Neural cell (in vitro differentiated cells): ENCODE data around the gene PELI2. TPM values are rescaled to one million over a fixed set of nuclear protein-coding genes. Genes with fewer than 3 reads are reported as not detected.

Source experiments
- H2AFZ ChIP-seq: fragments of 200-600, 300-800 bp; sonication (generic), shearing (Covaris generic); 2 replicates; pipeline ENCODE4 v1.6.0; 2014; ENCODE audit warnings: low read depth, mild to moderate bottlenecking, antibody characterized with exemption, low read length, moderate library complexity
- H3F3A ChIP-seq: fragments of 200-600 bp; shearing (Covaris generic); 2 replicates; pipeline ENCODE4 v1.6.1; 2016; ENCODE audit warnings: mild to moderate bottlenecking, moderate library complexity, mixed read lengths, antibody characterized with exemption, low read length; ENCODE audit not compliant: insufficient read depth, poor library complexity, severe bottlenecking
- H3K27ac ChIP-seq: fragments of 200-600, 300-800 bp; sonication (generic), shearing (Covaris generic); 2 replicates; pipeline ENCODE4 v1.5.1; 2014; ENCODE audit warnings: mild to moderate bottlenecking, low read length, moderate library complexity
- H3K27me3 ChIP-seq: fragments of 300-800, 200-600 bp; sonication (generic), shearing (Covaris generic); 2 replicates; pipeline ENCODE4 v1.6.0; 2014; ENCODE audit warnings: mild to moderate bottlenecking, low read depth, low read length, moderate library complexity; ENCODE audit not compliant: insufficient read depth
- H3K36me3 ChIP-seq: fragments of 300-800, 200-600 bp; sonication (generic), shearing (Covaris generic); 2 replicates; pipeline ENCODE4 v1.5.1; 2014; ENCODE audit warnings: mild to moderate bottlenecking, antibody characterized with exemption, low read length, moderate library complexity; ENCODE audit not compliant: insufficient read depth
- H3K4me2 ChIP-seq: fragments of 300-800, 200-600 bp; sonication (generic), shearing (Covaris generic); 2 replicates; pipeline ENCODE4 v1.6.0; 2014; ENCODE audit warnings: mild to moderate bottlenecking, low read length
- H3K4me3 ChIP-seq: fragments of 300-800, 200-600 bp; sonication (generic), shearing (Covaris generic); 2 replicates; pipeline ENCODE4 v1.5.1; 2014; ENCODE audit warnings: mild to moderate bottlenecking, low read length, moderate library complexity
- H3K79me2 ChIP-seq: fragments of 200-600 bp; shearing (Covaris generic); replicated peaks from 2 replicates; pipeline ENCODE4 v1.6.0; 2014; ENCODE audit warnings: mild to moderate bottlenecking, low read length, moderate library complexity; ENCODE audit not compliant: insufficient read depth
- H3K9ac ChIP-seq: fragments of 300-800, 200-600 bp; sonication (generic), shearing (Covaris generic); 2 replicates; pipeline ENCODE4 v1.6.1; 2016; ENCODE audit warnings: mild to moderate bottlenecking, low read length, mixed read lengths
- H3K9me2 ChIP-seq: fragments of 200-600 bp; shearing (Covaris generic); 2 replicates; pipeline ENCODE4 v1.6.1; 2016; ENCODE audit warnings: mild to moderate bottlenecking, low read length, mixed read lengths; ENCODE audit not compliant: insufficient read depth
- H3K9me3 ChIP-seq: fragments of 200-600, 300-800 bp; sonication (generic), shearing (Covaris generic); 2 replicates; pipeline ENCODE4 v1.6.1; 2016; ENCODE audit warnings: mild to moderate bottlenecking, mixed run types, low read length, moderate library complexity, mixed read lengths
- H4K20me1 ChIP-seq: fragments of 200-600 bp; shearing (Covaris generic); 2 replicates; pipeline ENCODE4 v1.6.1; 2016; ENCODE audit warnings: mild to moderate bottlenecking, mixed run types; ENCODE audit not compliant: insufficient read depth
- EZH2 ChIP-seq: fragments of 200-600, 300-800 bp; shearing (Covaris generic), sonication (generic); IDR thresholded peaks from 2 replicates; pipeline ENCODE4 v1.6.1; 2014; ENCODE audit warnings: antibody characterized with exemption, low read length, borderline replicate concordance, mild to moderate bottlenecking; ENCODE audit not compliant: insufficient read depth, poor library complexity, severe bottlenecking
- MXI1 ChIP-seq: fragments of 450-650 bp; conservative IDR thresholded peaks from 2 replicates; pipeline ENCODE4 v1.6.1; 2014; ENCODE audit warnings: antibody characterized with exemption, mild to moderate bottlenecking; ENCODE audit not compliant: poor library complexity, severe bottlenecking
- RAD21 ChIP-seq: fragments of 450-650 bp; conservative IDR thresholded peaks from 2 replicates; pipeline ENCODE4 v1.6.1; 2014; ENCODE audit warnings: antibody characterized with exemption, mild to moderate bottlenecking, moderate library complexity
- SMC3 ChIP-seq: fragments of 450-650 bp; conservative IDR thresholded peaks from 2 replicates; pipeline ENCODE4 v1.6.1; 2014; ENCODE audit warnings: antibody characterized with exemption, mild to moderate bottlenecking, moderate library complexity; ENCODE audit not compliant: poor library complexity
- TAF1 ChIP-seq: IDR thresholded peaks from 2 replicates; pipeline ENCODE4 v1.6.1; 2012; ENCODE audit warnings: low read depth
- polyA plus RNA-seq: library from polyadenylated mRNA; depleted of rRNA; stranded (reverse); fragments of >200 nt; gene quantifications from 2 replicates; pipeline ENCODE4 v1.2.3, GENCODE V29; 2014
- TF ChIP-seq, protein P1 (sequence below): IDR thresholded peaks from 2 replicates; pipeline ENCODE4 v1.6.1; 2012; ENCODE audit warnings: borderline replicate concordance
- TF ChIP-seq, protein P2 (sequence below): fragments of 450-650 bp; IDR thresholded peaks from 2 replicates; pipeline ENCODE4 v1.5.1; 2014; ENCODE audit warnings: antibody characterized with exemption, mild to moderate bottlenecking, moderate library complexity; ENCODE audit not compliant: poor library complexity, severe bottlenecking

PELI2 gene
- polyA plus RNA-seq, 1 donor from 2014 or later, result 5.3 TPM

DNA sequence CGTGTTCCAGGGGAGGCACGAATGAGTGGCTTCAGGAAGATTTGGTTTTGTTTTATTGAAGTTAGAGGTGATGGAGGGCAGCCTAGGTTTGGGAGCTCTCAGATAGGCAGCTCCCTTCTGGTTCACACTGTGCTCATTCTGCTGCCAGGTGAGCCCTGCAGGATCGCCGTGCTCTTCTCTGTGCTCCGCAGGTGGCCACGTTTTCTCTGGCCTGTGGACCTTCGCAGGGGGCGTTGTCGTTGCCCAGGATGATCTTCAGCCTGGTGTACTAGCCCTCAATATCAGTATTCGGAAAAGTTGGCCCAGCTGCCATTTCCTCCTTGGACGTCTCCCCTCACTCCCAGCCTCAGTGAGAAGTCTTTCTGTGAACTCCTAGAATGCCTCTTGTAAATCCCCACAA is 69.5 kb downstream of the PELI2 start:
- no peak overlapping the region for H3K4me3 ChIP-seq
- H3K9me3 ChIP-seq, result no peaks in the 10 kb centered on the region
- TF ChIP-seq EZH2 (no peak), MXI1 (no peak), RAD21 (no peak), TAF1 (no peak), SMC3 (no peak)
- TF ChIP-seq, protein P1, sequence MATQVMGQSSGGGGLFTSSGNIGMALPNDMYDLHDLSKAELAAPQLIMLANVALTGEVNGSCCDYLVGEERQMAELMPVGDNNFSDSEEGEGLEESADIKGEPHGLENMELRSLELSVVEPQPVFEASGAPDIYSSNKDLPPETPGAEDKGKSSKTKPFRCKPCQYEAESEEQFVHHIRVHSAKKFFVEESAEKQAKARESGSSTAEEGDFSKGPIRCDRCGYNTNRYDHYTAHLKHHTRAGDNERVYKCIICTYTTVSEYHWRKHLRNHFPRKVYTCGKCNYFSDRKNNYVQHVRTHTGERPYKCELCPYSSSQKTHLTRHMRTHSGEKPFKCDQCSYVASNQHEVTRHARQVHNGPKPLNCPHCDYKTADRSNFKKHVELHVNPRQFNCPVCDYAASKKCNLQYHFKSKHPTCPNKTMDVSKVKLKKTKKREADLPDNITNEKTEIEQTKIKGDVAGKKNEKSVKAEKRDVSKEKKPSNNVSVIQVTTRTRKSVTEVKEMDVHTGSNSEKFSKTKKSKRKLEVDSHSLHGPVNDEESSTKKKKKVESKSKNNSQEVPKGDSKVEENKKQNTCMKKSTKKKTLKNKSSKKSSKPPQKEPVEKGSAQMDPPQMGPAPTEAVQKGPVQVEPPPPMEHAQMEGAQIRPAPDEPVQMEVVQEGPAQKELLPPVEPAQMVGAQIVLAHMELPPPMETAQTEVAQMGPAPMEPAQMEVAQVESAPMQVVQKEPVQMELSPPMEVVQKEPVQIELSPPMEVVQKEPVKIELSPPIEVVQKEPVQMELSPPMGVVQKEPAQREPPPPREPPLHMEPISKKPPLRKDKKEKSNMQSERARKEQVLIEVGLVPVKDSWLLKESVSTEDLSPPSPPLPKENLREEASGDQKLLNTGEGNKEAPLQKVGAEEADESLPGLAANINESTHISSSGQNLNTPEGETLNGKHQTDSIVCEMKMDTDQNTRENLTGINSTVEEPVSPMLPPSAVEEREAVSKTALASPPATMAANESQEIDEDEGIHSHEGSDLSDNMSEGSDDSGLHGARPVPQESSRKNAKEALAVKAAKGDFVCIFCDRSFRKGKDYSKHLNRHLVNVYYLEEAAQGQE, result no peak
- TF ChIP-seq, protein P2, sequence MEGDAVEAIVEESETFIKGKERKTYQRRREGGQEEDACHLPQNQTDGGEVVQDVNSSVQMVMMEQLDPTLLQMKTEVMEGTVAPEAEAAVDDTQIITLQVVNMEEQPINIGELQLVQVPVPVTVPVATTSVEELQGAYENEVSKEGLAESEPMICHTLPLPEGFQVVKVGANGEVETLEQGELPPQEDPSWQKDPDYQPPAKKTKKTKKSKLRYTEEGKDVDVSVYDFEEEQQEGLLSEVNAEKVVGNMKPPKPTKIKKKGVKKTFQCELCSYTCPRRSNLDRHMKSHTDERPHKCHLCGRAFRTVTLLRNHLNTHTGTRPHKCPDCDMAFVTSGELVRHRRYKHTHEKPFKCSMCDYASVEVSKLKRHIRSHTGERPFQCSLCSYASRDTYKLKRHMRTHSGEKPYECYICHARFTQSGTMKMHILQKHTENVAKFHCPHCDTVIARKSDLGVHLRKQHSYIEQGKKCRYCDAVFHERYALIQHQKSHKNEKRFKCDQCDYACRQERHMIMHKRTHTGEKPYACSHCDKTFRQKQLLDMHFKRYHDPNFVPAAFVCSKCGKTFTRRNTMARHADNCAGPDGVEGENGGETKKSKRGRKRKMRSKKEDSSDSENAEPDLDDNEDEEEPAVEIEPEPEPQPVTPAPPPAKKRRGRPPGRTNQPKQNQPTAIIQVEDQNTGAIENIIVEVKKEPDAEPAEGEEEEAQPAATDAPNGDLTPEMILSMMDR, result no peak
- H3K4me2 ChIP-seq, result no peak overlapping the region
- H3K27ac ChIP-seq, result no peak overlapping the region
- H3F3A ChIP-seq, result no peaks in the 10 kb centered on the region
- no peak overlapping the region for H2AFZ ChIP-seq
- H3K9me2 ChIP-seq, result no peaks in the 10 kb centered on the region
- H3K9ac ChIP-seq, result no peak overlapping the region
- no peaks in the 10 kb centered on the region for H4K20me1 ChIP-seq
- peaks cover 16% of the 10 kb centered on the region for H3K79me2 ChIP-seq
- no peaks in the 10 kb centered on the region for H3K27me3 ChIP-seq
- H3K36me3 ChIP-seq, result no peaks in the 10 kb centered on the region

DNA sequence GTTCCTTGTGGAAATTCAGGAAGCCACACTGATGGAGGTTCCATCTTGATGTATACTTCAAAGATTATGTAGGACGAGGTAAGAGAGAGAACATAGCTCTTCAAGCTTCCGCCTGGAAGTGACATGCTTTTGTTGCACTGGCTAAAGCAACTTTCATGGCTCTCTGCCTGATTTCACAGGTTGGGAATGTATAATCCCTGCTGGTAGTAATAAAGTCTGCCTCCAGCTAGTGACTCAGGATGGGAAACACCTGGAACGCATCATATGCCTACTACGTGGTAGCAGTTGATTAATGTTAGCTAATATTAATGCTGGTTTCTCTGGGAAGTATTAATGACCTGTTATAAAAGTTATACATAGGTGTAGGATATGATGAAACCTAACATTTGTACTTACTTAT is 71.1 kb downstream of the PELI2 start:
- Histone ChIP-seq H3K79me2 (peaks cover 14% of the 10 kb centered on the region), H4K20me1 (no peaks in the 10 kb centered on the region), H3F3A (no peaks in the 10 kb centered on the region), H3K4me2 (no peak overlapping the region), H3K9ac (no peak overlapping the region), H3K27ac (no peak overlapping the region), H3K4me3 (no peak overlapping the region), H3K27me3 (no peaks in the 10 kb centered on the region), H2AFZ (no peak overlapping the region), H3K9me2 (no peaks in the 10 kb centered on the region), H3K9me3 (no peaks in the 10 kb centered on the region), H3K36me3 (no peaks in the 10 kb centered on the region)
- TF ChIP-seq MXI1 (no peak), TAF1 (no peak), SMC3 (no peak), EZH2 (no peak)
- TF ChIP-seq, protein P2, result no peak
